Measurements from ENCODE around the gene ASB17.
"Not testable (repeated sequence)": the region's sequence is repeated elsewhere in the genome, so short reads cannot be mapped to it uniquely, and the experiment has no call there.

- TF ChIP-seq CTCF, POLR2A (IDR thresholded peaks at IDR 0.05): not testable (repeated sequence)
Observed at GRCh38 chr1:75964110-75964759, 32.0 kb upstream of the ASB17 start.
